Measurements from ENCODE around the gene SLC66A1. TPM values are rescaled to one million over a fixed set of nuclear protein-coding genes. Genes with fewer than 3 reads are reported as not detected.

SLC66A1 gene
- total RNA-seq, 2 experiments from 2014 or later = 2.3 to 3.7 TPM

GRCh38 chr1:19368050-19368449, 55.9 kb downstream of the SLC66A1 start:
- no peak overlapping the region for H3K27ac ChIP-seq (ENCODE audit: low read depth in 1 of 2, low read length in 2 of 2)
- peaks cover 57% of the 10 kb centered on the region for H3K36me3 Mint-ChIP-seq (ENCODE audit: low read depth)
- no peaks in the 10 kb centered on the region for H3K9me3 ChIP-seq (ENCODE audit: control insufficient read depth in 1 of 2, insufficient read depth in 1 of 2, low read length in 2 of 2)
- peaks cover 43% of the 10 kb centered on the region for H3K4me1 Mint-ChIP-seq (ENCODE audit: low read depth)
- no peak overlapping the region for H3K4me3 ChIP-seq (ENCODE audit: low read length)
- no peaks in the 10 kb centered on the region for H3K9me3 Mint-ChIP-seq
- H3K27me3 ChIP-seq (ENCODE audit: control insufficient read depth in 1 of 2, insufficient read depth in 2 of 2, low read length in 2 of 2) = no peaks in the 10 kb centered on the region
- no peak overlapping the region for H3K4me3 Mint-ChIP-seq
- intact Hi-C loops (cut with DNase I, micrococcal nuclease) = no loop called here
- ChIA-PET POLR2A (no interaction called here), CTCF (no interaction called here)
- peaks cover 17% of the 10 kb centered on the region for H3K4me1 ChIP-seq (ENCODE audit: insufficient read depth, low read length)
- ATAC-seq (ENCODE audit: poor library complexity) = no peak
- DNase-seq = no peak
- no peak for TF ChIP-seq CTCF (IDR thresholded peaks at IDR 0.05)
- H3K27ac Mint-ChIP-seq = peak overlapping the region; percentile 76
- peaks cover 36% of the 10 kb centered on the region for H3K36me3 ChIP-seq (ENCODE audit: insufficient read depth, low read length)
- H3K27me3 Mint-ChIP-seq = no peaks in the 10 kb centered on the region

DNA sequence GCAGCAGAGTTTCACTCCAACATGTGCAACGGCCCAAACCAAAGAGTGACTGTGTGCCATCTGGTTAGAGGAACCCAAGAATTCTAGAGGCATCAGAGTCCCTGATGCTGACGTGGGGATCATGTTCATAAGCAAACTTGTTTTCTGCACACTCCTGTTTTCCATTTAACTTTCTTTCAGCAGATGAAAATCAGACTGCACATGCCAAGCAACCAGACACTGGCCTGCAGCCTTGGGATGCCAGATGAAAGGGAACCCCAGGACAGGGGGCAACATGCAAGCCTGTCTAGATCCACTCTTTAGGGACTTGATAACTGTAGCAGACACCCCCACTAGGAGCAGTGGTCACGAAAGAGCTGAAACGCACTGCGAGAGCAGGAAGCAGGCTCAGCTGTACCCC, 56.8 kb downstream of the SLC66A1 start:
- POLR2A ChIA-PET = no interaction called here
- H3K27me3 Mint-ChIP-seq = no peaks in the 10 kb centered on the region
- Histone ChIP-seq H3K4me1 (ENCODE audit: insufficient read depth, low read length) (peaks cover 13% of the 10 kb centered on the region), H3K36me3 (ENCODE audit: insufficient read depth, low read length) (peaks cover 44% of the 10 kb centered on the region), H3K27ac (ENCODE audit: low read depth in 1 of 2, low read length in 2 of 2) (no peak overlapping the region), H3K4me3 (ENCODE audit: low read length) (no peak overlapping the region), H3K27me3 (ENCODE audit: control insufficient read depth in 1 of 2, insufficient read depth in 2 of 2, low read length in 2 of 2) (no peaks in the 10 kb centered on the region), H3K9me3 (ENCODE audit: control insufficient read depth in 1 of 2, insufficient read depth in 1 of 2, low read length in 2 of 2) (no peaks in the 10 kb centered on the region)
- DNase-seq (no peak), ATAC-seq (ENCODE audit: poor library complexity) (no peak)
- TF ChIP-seq CTCF (IDR thresholded peaks at IDR 0.05) = no peak
- H3K4me1 Mint-ChIP-seq (ENCODE audit: low read depth) = peaks cover 35% of the 10 kb centered on the region
- H3K36me3 Mint-ChIP-seq (ENCODE audit: low read depth) = peaks cover 55% of the 10 kb centered on the region
- H3K9me3 Mint-ChIP-seq = no peaks in the 10 kb centered on the region
- H3K27ac Mint-ChIP-seq = peak overlapping the region; percentile 12
- intact Hi-C loops (cut with DNase I, micrococcal nuclease) = no loop called here
- CTCF ChIA-PET = no interaction called here
- no peak overlapping the region for H3K4me3 Mint-ChIP-seq

GRCh38 chr1:19369396-19370090, 57.4 kb downstream of the SLC66A1 start:
- ATAC-seq (ENCODE audit: poor library complexity) (no peak), DNase-seq (no peak)
- intact Hi-C loops (cut with DNase I, micrococcal nuclease) = no loop called here
- Mint-ChIP-seq H3K4me1 (ENCODE audit: low read depth) (peaks cover 29% of the 10 kb centered on the region), H3K4me3 (no peak overlapping the region), H3K36me3 (ENCODE audit: low read depth) (peaks cover 55% of the 10 kb centered on the region), H3K9me3 (no peaks in the 10 kb centered on the region), H3K27me3 (no peaks in the 10 kb centered on the region), H3K27ac (peak overlapping the region; percentile 24)
- no peak overlapping the region for H3K27ac ChIP-seq (ENCODE audit: low read depth in 1 of 2, low read length in 2 of 2)
- CTCF ChIA-PET = no interaction called here
- POLR2A ChIA-PET = no interaction called here
- H3K9me3 ChIP-seq (ENCODE audit: control insufficient read depth in 1 of 2, insufficient read depth in 1 of 2, low read length in 2 of 2) = no peaks in the 10 kb centered on the region
- peaks cover 48% of the 10 kb centered on the region for H3K36me3 ChIP-seq (ENCODE audit: insufficient read depth, low read length)
- no peak overlapping the region for H3K4me3 ChIP-seq (ENCODE audit: low read length)
- no peaks in the 10 kb centered on the region for H3K27me3 ChIP-seq (ENCODE audit: control insufficient read depth in 1 of 2, insufficient read depth in 2 of 2, low read length in 2 of 2)
- peaks cover 15% of the 10 kb centered on the region for H3K4me1 ChIP-seq (ENCODE audit: insufficient read depth, low read length)
- TF ChIP-seq CTCF (IDR thresholded peaks at IDR 0.05) = no peak
